Keratinocyte (primary cell): Measurements from ENCODE around the gene GTF2H3.

Source experiments
- EZH2 ChIP-seq: IDR thresholded peaks from one replicate; pipeline ENCODE4 v1.6.1; 2012; ENCODE audit warnings: inconsistent platforms, mild to moderate bottlenecking, low read length, moderate library complexity
- TF ChIP-seq, protein P1 (sequence below), 3 experiments: IDR thresholded peaks in 1 of 3; conservative IDR thresholded peaks in 1 of 3; optimal IDR thresholded peaks in 1 of 3; 2 replicates in 2 of 3; 3 replicates in 1 of 3; pipeline versions ENCODE3 to v1.5.1; 2011; ENCODE audit warnings: low read length in 3 of 3, mild to moderate bottlenecking in 3 of 3, moderate library complexity in 2 of 3, control low read depth in 1 of 3, inconsistent platforms in 1 of 3; ENCODE audit not compliant: insufficient read depth in 2 of 3; ENCODE audit errors: extremely low read depth in 1 of 3

DNA sequence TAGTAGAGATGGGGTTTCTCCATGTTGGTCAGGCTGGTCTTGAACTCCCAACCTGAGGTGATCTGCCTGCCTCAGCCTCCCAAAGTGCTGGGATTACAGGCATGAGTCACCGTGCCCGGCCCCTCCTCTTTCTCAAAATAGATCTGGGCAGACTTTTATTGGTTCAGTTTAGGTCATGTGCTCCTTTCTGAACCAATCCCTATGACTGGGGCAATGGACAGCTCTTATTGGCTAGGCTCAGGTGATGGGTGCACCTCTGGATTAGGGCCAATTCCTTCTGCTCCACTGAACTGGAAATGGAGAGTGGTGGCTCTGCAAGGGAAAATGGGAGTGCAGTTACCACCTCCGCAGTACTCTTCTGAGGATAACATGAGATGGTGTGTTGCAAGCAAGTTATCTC is 72.3 kb downstream of the GTF2H3 start:
- TF ChIP-seq, protein P1, sequence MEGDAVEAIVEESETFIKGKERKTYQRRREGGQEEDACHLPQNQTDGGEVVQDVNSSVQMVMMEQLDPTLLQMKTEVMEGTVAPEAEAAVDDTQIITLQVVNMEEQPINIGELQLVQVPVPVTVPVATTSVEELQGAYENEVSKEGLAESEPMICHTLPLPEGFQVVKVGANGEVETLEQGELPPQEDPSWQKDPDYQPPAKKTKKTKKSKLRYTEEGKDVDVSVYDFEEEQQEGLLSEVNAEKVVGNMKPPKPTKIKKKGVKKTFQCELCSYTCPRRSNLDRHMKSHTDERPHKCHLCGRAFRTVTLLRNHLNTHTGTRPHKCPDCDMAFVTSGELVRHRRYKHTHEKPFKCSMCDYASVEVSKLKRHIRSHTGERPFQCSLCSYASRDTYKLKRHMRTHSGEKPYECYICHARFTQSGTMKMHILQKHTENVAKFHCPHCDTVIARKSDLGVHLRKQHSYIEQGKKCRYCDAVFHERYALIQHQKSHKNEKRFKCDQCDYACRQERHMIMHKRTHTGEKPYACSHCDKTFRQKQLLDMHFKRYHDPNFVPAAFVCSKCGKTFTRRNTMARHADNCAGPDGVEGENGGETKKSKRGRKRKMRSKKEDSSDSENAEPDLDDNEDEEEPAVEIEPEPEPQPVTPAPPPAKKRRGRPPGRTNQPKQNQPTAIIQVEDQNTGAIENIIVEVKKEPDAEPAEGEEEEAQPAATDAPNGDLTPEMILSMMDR (optimal IDR thresholded peaks at IDR 0.05 in 1 of 3, IDR thresholded peaks at IDR 0.05 in 1 of 3, conservative IDR thresholded peaks at IDR 0.05 in 1 of 3; ENCODE audit: extremely low read depth in 1 of 3, insufficient read depth in 2 of 3, low read length in 3 of 3): no peak
- TF ChIP-seq EZH2: no peak
